Measurements from ENCODE around the gene PARVG.

- TF ChIP-seq CTCF (conservative IDR thresholded peaks at IDR 0.05; ENCODE audit: low read depth, low read length) (no peak), EZH2 (IDR thresholded peaks at IDR 0.05; ENCODE audit: borderline replicate concordance, low read depth, low read length, poor library complexity, severe bottlenecking) (no peak)
These were observed 20.3 kb upstream of the PARVG start for GRCh38 chr22:44160421-44160820.

Data from A673 (cell line).